Stimulated activated CD8-positive, alpha-beta memory T cell treated with anti-CD3 and anti-CD28 coated beads, Interleukin-4, amount 100 ng/mL, for 1 hour (primary cell): Measurements from ENCODE around the gene TASP1.
A peak's percentile ranks its signal among the peaks of the same experiment; 100 is the strongest.

ENCODE experiments used
- DNase-seq, 2 donors: peaks; one replicate each; pipeline ENCODE4 v3.0.0-alpha.2; 2020; ENCODE audit warnings: low read depth in 2 of 2, low spot score in 1 of 2

Gene TASP1

DNA sequence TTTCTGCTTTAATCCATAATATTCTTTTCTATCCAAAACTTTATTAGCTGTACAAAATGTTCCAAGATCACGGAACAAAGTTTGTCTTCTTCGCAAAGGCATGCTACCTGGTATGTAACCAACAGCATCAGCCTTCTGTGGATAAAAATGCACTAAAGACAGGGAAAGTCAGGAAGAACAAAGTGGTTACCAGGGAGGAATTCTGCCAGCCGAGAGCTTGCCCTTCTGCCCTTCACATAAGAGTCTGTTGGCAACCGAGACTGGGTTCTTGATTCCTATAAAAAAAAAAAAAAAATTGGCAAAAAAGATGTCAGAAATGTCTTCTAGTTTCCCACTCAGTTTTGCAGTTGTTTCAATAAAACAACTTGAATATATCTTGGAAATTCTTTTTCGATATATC, 58.0 kb downstream of the TASP1 start:
- no peak for DNase-seq

DNA sequence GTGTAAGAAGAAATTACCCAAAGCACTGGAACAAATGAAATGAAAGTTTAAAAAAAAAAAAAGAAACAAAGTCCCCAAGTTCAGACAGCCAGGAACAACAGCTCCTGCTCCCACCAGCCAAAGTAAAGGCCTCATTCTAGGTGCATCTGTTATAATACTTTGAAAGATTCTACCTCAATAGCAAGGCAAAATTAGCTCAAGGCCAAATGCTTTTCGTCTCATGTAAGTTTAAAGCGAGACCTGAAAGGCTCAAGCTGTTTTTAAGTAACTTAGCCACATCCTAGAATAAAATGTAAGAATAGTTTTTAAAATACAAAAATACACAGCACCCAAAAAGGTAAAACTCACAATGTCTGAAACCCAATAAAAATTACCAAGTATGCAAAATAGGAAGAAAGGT, 64.7 kb downstream of the TASP1 start:
- DNase-seq: no peak

DNA sequence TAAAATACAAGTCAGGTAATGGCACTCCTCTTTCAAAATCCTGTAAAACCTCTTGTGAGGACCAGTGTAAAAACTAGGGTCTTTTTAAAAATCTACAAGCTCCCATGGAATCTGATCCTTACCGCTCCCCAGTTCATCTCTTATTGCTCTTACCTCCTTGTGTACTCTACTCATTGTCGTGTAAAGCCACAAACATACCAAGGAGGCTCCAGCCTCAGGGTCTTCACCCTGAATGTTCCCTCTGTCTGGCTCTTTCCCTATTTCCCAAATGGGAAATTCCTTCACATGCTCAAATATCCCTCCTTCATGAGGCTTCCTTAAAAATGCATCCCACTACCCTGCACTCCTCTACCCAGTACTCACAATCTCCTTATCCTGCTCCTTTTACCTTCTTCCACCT, 67.1 kb downstream of the TASP1 start:
- DNase-seq: no peak

DNA sequence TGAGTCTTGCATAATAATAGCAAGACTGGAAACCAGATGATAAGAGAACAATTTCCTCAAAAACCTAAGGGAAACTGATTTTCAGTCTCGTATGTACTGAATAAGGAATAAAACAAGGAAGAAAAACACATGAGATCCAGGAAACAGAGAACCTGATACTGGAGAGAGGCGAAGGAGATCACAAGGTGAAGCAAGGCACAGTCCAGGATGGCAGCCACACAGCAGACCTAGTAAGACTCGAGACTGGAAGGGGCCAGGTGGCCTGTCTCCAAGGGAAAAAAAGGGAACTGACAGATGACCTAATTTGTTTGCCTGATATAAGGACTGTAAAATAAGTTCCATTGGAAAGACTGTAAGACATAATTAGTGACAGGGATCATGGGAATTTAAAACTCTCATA, 71.1 kb downstream of the TASP1 start:
- no peak for DNase-seq

DNA sequence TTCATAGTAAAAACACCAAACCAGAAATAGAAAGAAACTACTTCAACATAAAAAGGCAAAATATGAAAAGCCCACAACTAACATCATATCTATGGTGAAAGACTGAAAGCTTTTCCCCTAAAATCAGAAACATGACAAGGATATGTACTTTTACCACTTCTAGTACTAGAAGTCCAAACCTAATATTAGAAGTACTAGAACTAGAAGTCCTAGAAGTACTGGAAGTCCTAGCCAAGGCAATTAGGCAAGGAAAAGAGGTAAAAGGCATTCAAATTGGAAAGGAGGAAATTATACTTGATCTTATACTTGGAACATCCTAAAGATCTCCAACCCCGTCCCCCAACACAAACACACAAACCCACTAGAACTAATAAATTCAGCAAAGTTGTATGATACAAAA, 74.9 kb downstream of the TASP1 start:
- DNase-seq: no peak

DNA sequence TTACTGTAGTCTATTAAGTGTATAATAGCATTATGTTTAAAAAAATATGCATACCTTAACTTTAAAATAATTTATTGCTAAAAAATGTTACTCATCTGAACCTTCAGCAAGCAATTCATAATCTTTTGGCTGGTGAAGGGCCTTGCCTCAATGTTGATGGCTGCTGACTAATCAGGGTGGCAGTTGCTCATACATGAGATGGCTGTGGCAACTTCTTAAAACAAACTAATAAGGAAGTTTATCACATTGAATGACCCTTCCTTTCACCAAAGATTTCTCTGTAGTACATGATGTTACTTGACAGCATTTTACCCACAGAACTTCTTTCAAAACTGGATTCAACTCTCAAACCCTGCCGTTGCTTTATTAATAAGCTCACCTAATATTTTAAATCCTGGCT, 84.0 kb downstream of the TASP1 start:
- DNase-seq: no peak

DNA sequence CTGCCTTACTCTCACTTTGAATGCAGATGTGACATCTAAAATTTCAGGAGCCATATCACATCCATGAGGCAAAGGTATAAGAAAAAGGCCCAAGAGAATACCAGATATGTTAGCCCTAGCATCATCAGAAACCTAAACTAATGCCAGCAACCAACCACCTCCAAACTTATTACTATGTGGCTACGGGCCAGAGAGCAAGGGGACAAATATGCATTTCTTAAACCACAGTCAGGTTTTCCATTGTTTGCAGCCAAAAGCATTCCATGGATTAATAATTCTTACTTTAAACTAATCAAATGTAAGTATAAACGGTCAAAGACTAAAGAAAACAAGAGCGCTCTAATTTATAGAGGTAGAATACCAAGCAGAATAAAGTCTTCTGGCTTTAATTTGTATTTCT, 84.7 kb downstream of the TASP1 start:
- no peak for DNase-seq

DNA sequence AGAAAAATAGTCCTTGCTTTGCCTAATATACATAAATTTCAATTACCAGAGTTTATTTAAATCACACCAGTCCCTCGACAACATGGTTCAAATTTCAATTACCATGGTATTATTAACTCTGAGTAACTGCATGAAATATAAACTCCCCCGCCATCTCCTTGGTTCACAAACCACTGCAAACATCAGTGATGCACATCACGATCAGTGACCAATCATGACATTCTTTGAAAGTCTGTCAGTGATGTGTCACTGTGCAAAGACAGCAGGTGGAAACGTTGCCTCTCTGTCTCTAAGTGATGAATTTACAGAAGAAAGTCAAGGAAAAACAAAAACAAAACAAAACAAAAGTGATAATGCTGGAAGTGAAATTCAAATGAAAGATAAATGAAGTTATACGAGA, 86.7 kb downstream of the TASP1 start:
- no peak for DNase-seq

DNA sequence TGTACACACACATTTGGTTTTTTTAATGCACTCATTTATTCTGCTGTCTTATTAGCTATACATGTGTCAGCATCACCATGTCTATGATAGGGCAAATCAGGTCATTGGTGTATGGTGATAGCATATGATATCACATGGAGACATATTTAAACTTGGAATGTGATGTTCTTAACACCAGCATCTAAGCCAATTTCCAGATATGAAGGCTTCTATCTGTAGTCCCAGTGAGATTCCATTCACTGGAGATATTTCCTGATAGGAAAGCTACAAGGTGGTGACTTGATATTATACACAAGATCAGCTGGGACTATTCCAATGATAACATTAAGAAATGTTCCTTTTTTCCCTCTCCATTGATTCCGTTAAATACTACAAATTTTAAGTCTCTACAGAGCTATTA, 89.3 kb downstream of the TASP1 start:
- no peak for DNase-seq

DNA sequence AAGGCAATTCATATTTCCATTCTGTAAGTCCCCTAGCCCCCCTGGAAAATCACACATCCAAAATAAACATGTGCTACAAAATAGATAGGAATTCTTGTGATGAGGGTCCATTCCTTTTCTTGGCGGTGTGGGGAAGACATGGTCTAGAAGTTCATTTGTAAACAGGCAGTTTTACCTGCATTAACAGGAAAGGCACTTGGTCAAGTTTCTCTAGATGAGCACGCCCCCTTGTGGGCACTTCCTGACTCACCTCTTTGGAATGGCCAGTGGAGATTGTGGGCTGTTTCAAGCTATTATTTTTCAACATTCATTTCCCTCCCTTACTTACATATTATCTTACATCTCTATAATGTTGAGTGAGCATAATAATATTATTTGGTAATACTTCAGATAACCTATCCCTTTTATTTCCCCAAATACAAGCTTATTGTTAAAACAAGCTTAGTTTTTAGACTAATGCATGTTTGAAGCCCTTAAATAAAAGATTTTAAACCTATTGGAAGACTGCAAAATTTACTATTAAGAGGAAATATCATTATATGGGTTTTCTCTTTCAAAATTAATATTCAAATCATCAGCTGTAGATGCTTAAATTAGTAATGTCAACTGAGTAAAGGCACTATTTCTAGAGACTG, 92.1 kb downstream of the TASP1 start:
- DNase-seq: peak; percentile 11 to 27

DNA sequence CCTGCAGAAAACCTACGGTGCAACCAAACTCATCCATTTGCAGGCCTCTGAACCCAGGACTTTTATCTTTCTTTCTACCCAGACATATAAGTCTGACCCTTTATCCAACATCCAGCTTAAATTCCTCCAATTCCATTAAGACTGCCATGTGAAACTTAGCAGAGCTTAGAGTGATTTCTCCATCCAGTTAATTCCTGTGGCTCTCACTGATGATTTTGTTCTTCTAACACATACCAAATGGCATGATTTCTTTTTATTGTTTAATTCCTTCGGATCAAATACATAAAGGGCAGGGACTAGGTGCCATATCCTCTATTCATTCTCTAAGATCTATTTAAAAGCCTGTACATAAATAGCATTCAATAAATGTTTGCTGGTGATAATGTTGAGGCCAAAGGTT, 92.9 kb downstream of the TASP1 start:
- DNase-seq: no peak

DNA sequence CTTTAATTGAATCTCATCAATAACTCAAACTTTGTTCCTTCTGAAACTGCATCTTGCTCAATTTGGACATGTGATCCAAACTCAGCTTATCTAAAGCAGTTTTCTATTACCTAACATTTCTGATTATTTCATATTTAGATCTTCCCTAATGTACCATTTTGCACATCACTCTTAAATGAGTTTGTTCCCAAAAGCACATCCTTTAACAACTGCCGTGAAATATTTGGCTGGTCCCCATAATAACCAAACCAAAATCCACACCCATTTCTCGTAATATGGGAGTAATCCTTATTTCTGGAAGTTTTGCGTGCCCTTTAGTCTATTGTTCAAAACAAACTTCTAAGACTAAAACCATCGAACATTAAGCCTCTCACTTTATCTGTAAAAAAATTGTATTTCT, 94.9 kb downstream of the TASP1 start:
- no peak for DNase-seq

DNA sequence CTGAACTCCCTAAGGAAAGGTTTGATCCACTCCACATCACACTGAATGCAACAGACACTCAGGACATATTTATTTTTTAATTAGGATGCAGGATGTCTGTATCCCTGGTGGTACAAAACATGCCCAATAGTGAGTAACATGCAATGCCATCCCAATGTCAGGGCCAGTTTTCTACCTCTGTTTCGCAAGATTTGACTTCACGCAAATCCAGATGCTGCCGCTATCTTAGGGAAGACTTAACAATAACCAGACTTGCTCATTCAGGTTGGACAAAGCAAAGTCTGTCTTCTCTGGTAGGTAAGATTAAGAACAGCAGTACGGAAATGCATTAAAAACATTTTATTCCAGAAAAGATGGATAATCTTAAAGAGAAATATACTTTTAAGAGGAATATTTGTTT, 103.1 kb downstream of the TASP1 start:
- no peak for DNase-seq

DNA sequence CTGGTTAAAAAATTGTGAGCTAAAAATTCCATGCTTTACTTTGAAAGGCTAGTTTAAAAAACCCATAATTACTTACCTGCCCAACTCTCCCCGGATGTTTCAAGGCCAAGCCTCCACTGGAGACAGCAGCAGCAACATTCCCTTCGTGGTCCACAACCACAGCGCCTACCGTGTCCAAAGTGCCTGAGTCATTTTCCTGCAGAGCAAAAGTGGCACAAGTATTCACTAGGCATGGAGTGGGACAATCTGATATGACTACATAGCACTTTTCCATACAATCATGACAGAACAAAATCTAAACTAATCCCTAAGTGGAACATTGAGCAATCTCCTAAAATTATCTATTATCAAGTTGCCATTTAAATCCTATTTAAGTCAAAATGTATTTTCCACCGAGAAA, 104.8 kb downstream of the TASP1 start:
- no peak for DNase-seq

DNA sequence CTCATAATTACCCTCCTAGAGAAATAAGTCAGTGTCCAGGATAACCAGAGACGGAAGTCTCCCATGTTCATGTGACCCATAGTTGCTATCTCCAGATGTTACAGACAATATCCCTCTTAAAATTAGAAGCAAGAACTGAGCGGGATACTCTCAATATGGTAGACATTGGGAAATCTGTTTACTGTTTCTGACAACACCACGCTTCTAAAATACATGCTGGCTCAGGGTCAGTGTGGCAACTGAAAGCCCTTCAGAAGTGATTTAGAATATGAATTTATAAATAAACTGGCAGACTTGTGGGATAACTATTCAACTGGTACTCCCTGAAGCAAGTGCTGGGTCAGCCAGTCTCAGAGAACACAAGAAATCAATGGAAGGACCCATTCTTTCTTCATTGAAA, 108.6 kb downstream of the TASP1 start:
- no peak for DNase-seq

DNA sequence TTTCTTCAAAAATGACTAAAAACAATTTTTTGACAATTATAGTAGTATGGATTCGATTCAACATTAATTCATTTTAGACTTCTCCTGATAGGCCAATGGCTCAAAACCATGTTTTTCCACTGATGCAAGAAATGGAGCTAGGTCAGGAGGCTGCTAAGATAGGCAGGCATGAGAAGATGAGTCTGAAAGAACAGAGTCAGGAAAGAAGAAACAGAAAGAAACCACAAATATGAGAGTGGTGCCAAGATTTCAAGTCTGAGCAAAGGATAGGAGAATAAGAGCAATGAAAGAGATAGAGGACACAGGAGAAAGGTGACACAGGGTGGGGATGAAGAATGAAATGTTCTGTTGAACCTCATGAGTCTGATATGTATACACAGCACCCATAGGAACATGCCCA, 112.2 kb downstream of the TASP1 start:
- DNase-seq: no peak

DNA sequence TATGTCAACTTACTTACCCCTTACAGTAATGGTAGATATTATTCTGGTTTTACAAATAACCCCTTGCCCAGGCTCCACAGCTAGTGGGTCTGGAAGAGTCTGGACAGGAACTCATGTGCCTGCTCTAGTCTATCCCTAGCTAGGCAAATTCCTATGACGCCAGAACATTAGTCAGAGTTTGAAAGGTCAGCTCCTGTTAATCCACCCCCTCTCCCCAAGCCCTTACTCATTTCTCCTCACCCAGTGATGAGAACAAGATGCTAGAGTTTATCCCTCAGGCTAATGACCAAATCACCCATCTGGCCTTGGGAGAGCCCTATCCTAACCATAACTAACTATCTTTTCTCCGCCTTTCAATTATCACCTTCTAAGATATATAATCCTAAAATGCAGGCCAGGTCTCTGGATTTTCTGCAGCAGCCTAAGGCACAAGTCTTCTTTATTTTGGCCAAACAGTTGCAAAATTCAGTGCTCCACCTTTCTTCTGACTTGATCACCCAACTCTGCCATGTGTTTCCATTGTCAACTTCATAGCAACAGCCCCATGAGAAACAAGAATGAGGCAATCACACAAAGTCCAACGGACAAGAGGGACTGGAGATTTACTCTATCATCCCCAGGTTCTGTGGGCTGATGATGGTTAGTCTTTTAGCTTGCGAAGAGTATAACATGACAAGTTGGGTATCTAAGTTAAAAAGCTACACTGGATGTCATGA, 113.3 kb downstream of the TASP1 start:
- DNase-seq: no peak

DNA sequence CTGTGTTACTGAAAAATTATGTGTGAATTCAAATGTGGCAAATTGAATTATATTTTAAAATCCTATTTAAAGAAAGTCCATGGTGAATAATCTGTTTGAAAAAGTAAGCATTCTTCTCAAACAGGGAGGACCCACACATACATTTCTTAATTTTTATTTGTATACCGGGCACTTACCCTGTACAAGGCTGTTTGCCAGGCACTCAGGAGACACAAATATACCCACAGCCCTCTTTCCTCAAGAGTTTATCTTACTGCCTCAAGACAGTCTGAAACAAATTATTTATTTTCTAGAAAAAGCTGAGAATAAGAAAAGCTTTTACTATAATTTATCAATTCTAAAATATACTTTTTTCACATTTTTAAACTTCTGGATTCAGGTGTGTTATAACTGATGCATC, 114.4 kb downstream of the TASP1 start:
- no peak for DNase-seq

DNA sequence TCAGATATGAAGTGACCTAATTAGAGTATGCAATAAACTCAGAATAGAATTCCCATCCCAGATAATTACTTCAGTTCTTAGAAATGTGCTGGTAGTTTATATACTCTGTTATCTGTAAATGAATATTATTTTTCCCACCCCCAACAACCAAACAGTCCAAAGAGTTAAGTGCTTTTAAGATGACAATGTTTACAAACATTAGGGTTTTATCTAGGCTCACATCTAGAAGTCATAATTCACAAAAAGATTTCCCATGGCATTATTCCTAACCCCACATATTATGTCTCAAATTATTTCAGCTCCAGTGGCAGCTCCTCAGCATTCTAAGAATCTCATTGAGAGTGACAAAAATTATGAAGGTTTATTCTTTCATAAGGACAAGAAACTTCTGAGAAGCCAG, 120.9 kb downstream of the TASP1 start:
- DNase-seq: no peak

DNA sequence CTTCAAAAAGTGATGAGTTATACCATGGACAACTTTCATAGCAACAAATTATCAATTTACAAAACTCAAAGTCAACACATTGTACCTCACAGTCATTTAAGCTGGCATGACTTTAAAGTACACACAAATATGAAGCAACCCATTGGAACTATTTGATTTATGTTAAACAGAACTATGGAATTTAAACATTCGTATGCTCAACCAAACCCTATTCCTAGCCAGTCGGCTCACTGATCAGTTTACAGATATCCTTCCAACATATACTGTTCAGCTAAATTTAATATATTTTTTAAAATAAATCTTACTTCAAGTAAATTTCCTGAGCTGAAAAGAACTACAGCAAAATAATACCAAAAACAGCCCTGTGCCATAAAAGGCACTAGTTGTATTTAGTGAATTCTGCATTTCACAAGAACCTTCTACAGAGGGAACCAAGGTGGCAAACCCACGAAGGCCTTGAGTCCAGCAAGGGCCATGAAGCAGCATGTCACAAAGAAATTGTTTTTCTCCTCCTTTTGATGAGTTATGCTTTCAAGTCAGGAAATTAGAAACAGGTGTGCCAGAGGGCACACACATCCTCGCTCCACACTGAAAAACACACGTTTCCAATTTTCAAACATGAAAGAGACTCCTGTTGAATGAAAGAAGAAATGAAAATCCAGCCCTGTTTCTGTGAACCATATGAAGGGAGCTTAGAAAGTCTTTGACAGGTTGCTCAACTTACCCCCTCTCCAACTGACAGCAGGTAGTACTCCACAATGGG, 122.8 kb downstream of the TASP1 start:
- no peak for DNase-seq

DNA sequence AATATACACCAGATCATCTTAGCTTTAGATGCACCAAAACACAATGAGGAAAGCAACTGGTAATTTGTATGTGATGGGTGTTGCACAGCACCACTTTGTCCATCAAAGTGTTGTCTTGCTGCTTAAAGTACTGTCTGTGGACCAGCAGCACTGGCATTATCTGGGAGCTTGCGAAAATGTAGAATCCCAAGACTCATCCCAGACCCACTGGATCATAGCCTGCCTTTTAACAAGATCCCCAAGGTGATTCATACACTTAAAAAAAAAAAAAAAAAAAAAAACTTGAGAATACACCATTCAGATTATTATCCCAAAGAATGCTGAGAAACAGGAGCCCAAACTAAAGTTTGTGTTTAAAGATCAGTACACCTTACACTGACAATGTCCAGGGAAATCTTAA, 123.4 kb downstream of the TASP1 start:
- DNase-seq: no peak

DNA sequence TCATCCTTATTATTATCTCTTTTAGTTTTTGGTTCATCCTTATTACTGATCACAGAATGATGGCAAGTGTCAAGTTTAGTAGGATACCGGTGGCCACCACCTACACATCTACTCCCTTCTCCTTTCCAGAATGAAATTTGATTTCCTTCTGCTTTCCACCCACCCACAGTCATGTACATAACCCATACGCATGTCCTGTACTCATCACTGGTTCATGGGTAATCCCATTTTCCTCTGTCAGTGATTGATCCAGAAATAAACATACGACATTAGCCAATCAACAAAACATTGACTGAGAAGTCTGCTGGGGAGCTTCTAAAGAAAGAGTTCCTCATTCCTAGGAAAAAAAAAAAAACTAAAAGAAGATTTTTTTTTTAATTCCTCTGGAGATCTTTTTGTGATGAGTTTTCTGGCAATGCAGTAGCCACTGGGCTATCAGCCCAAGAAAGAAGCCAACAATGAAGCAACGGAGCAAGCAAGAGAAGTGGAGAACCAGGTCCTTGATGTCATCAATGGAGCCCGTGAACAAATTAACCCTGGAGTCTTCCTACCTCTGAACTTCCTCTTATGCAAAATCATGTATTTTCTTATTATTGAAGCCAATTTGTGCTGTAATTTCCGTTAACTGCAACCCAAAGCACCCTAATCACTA, 127.8 kb downstream of the TASP1 start:
- DNase-seq: no peak
